Kidney (tissue), 14 donors: ENCODE data around the gene ZNF57. TPM values are rescaled to one million over a fixed set of nuclear protein-coding genes. Genes with fewer than 3 reads are reported as not detected.
"Not testable (repeated sequence)": the region's sequence is repeated elsewhere in the genome, so short reads cannot be mapped to it uniquely, and the experiment has no call there.

ENCODE experiments used
- DNase-seq, 5 donors: peaks; one replicate each; pipeline ENCODE4 v3.0.0-alpha.2; 2013 to 2020
- FAIRE-seq: peaks from 2 replicates; lab custom pipeline; 2012; peaks lifted over from hg19 to GRCh38; lab: Jason Lieb, UNC
- H3K27ac ChIP-seq, 2 donors: one replicate each; pipeline ENCODE4 v1.7.0; 2013; ENCODE audit warnings: low read depth in 2 of 2, low read length in 2 of 2, inconsistent platforms in 1 of 2
- H3K27me3 ChIP-seq: one replicate; pipeline ENCODE4 v1.7.1; 2013; ENCODE audit warnings: low read length, inconsistent platforms; ENCODE audit not compliant: control insufficient read depth, insufficient read depth
- H3K36me3 ChIP-seq, 3 donors: one replicate each; pipeline versions ENCODE4 v1.7.0 to v1.7.1; 2013; ENCODE audit warnings: low read length in 3 of 3, control low read depth in 1 of 3, inconsistent platforms in 1 of 3; ENCODE audit not compliant: insufficient read depth in 3 of 3, control insufficient read depth in 2 of 3
- H3K4me1 ChIP-seq, 3 donors: one replicate each; pipeline versions ENCODE4 v1.7.0 to v1.7.1; 2013; ENCODE audit warnings: low read length in 3 of 3, inconsistent platforms in 1 of 3, low read depth in 1 of 3; ENCODE audit not compliant: control insufficient read depth in 2 of 3, insufficient read depth in 2 of 3
- H3K4me3 ChIP-seq, 3 donors: one replicate each; pipeline versions ENCODE4 v1.7.0 to v1.8.1; 2013; ENCODE audit warnings: low read length in 3 of 3, control low read depth in 1 of 3, inconsistent platforms in 1 of 3
- H3K9ac ChIP-seq, 3 donors: one replicate each; pipeline versions ENCODE4 v1.7.0 to v1.7.1; 2013; ENCODE audit warnings: low read length in 3 of 3, control low read depth in 1 of 3, inconsistent platforms in 1 of 3
- H3K9me3 ChIP-seq, 3 donors: one replicate each; pipeline versions ENCODE4 v1.7.0 to v1.7.1; 2013; ENCODE audit warnings: low read length in 3 of 3, control low read depth in 1 of 3, inconsistent platforms in 1 of 3; ENCODE audit not compliant: control insufficient read depth in 2 of 3, insufficient read depth in 1 of 3
- CTCF ChIP-seq: IDR thresholded peaks from 3 replicates; pipeline ENCODE4 v1.5.1; 2012; ENCODE audit warnings: mild to moderate bottlenecking, moderate library complexity, borderline replicate concordance; ENCODE audit not compliant: insufficient read depth; ENCODE audit errors: extremely low read depth
- intact Hi-C: fragments of 100-400 bp; cut with DNase I; formaldehyde crosslinking; loops from one replicate; pipeline ENCODE4 v1.11.1; 2022
- polyA plus RNA-seq: library from polyadenylated mRNA; stranded (reverse); fragments of 350-450 nt; fragmentation: Illumina TruSeq; extraction: RNeasy Lipid Tissue Mini Kit (QIAGEN cat#74804); gene quantifications from one replicate; pipeline ENCODE4 v1.2.3, GENCODE V29; 2014; ENCODE audit warnings: low read depth, low replicate concordance; ENCODE audit not compliant: insufficient read depth
- total RNA-seq: library from RNA; stranded (reverse); fragmentation: NEBNext Ultra II Directional; extraction: Animal tissue kit (Norgen Biotek cat#: 25700); gene quantifications from one replicate; pipeline ENCODE4 v1.2.1, GENCODE V29; 2021
- donor health status: control.
- donor health status: control.
- donor health status: control.
- donor health status: control.
- donor health status: control.
- donor health status: DM: yes; HTN: yes; CAD: no.
- donor health status: Normal renal cell carcinoma (clear cell type).

ZNF57 gene
- total and polyA plus RNA-seq, 2 donors from 2014 or later = 6.1 to 6.2 TPM

GRCh38 chr19:2933490-2933910 is 32.8 kb downstream of the ZNF57 start:
- no peak for FAIRE-seq
- no peak overlapping the region for H3K27ac ChIP-seq
- H3K9ac ChIP-seq = no peak overlapping the region
- peak overlapping the region in 1 of 3 donors; percentile 26 for H3K4me3 ChIP-seq
- DNase-seq = no peak
- TF ChIP-seq CTCF = no peak
- H3K9me3 ChIP-seq = peaks cover 13 to 24% (median 18%) of the 10 kb centered on the region in 3 donors
- H3K27me3 ChIP-seq = no peaks in the 10 kb centered on the region
- no peaks in the 10 kb centered on the region for H3K4me1 ChIP-seq
- H3K36me3 ChIP-seq = peaks cover 13 to 32% (median 20%) of the 10 kb centered on the region in 3 donors
- intact Hi-C loops = no loop called here

GRCh38 chr19:2935863-2936262 is 35.1 kb downstream of the ZNF57 start:
- intact Hi-C loops, H3K27ac ChIP-seq, FAIRE-seq, H3K4me1 ChIP-seq, H3K27me3 ChIP-seq, H3K4me3 ChIP-seq, DNase-seq, H3K9ac ChIP-seq: not testable (repeated sequence)
- H3K9me3 ChIP-seq = peaks cover 13 to 24% (median 18%) of the 10 kb centered on the region in 3 donors
- peaks cover 16 to 37% (median 20%) of the 10 kb centered on the region in 3 donors for H3K36me3 ChIP-seq

GRCh38 chr19:2942928-2943640 is 42.4 kb downstream of the ZNF57 start:
- no peaks in the 10 kb centered on the region for H3K27me3 ChIP-seq
- H3K4me1 ChIP-seq = peaks cover 0 to 6% (median 0%) of the 10 kb centered on the region in 3 donors
- FAIRE-seq (no peak), DNase-seq (no peak)
- intact Hi-C loops = no loop called here
- no peak overlapping the region for H3K9ac ChIP-seq
- TF ChIP-seq CTCF = no peak
- peaks cover 1 to 12% (median 3%) of the 10 kb centered on the region in 3 donors for H3K36me3 ChIP-seq
- no peaks in the 10 kb centered on the region for H3K9me3 ChIP-seq
- H3K27ac ChIP-seq = no peak overlapping the region
- H3K4me3 ChIP-seq = no peak overlapping the region

- FAIRE-seq = no peak
- intact Hi-C loops = no loop called here
- Histone ChIP-seq H3K27ac (peak overlapping the region; percentile 55 to 94), H3K36me3 (peaks cover 0 to 3% (median 2%) of the 10 kb centered on the region in 3 donors), H3K9ac (peak overlapping the region; percentile 30 to 90 (median 85)), H3K9me3 (no peaks in the 10 kb centered on the region), H3K4me1 (peaks cover 0 to 10% (median 0%) of the 10 kb centered on the region in 3 donors), H3K27me3 (no peaks in the 10 kb centered on the region), H3K4me3 (peak overlapping the region; percentile 69 to 92 (median 77))
- no peak for TF ChIP-seq CTCF
- no peak for DNase-seq
These were observed 43.7 kb downstream of the ZNF57 start for GRCh38 chr19:2944403-2944774.
